ENCODE data around the gene TOP3B. TPM values are rescaled to one million over a fixed set of nuclear protein-coding genes. Genes with fewer than 3 reads are reported as not detected.
A peak's percentile ranks its signal among the peaks of the same experiment; 100 is the strongest.

Gene TOP3B
- total RNA-seq, 1 donor from 2014 or later, result 24.8 TPM

DNA sequence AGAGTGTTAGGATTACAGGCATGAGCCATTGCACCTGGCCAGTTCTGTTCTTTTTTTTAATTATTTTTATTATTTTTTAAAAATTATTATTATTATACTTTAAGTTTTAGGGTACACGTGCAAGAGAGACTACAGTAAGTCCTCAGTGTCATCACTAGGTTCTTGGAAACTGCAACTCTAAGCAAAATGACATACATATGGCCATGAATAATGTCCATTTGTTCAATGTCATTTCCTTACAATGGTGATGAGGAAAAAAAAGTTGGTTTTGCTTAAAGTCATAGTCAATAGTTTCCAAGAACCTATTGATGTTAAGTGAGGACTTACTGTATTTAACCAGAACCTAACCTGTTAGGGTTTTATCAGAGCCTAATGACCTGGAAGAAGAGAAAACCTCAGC, 29.4 kb upstream of the TOP3B start:
- DNase-seq (ENCODE audit: low spot score), result no peak

- DNase-seq (ENCODE audit: low spot score), result no peak
These were observed 27.8 kb upstream of the TOP3B start for GRCh38 chr22:22010358-22010757.

GRCh38 chr22:22009661-22010060, 27.1 kb upstream of the TOP3B start:
- no peak for DNase-seq (ENCODE audit: low spot score)

- DNase-seq (ENCODE audit: low spot score), result no peak
These were observed 24.0 kb upstream of the TOP3B start for GRCh38 chr22:22006596-22006990.

DNA sequence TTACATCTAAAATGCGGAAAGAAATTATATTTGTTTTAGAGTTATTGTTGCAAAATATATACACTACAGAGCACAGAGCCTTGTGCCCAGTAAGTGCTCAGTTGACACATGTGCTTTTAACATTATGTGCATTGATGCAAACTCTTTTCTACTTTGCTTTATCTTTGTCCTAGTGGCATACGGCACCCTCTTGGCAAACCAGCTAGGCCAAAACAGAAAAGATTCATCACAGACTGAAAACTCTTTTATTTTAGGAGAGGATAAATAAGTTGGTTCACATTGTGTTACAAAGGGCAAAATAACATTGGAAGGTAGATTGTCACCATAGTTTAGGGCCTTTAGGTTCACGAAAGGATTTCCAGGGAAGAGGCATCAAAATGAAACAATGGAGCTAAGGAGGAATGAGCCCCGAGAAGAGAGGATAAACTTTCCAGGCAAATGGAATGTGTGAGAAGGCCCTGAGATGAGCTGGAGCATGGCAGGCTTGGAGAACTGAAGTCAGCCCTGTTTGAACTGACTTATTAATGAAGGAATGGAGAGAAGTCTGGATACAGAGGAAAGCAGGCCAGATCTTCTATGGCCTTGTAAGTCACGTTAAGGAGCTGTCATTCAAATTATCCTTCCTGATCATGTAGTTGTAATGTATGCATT, 23.5 kb upstream of the TOP3B start:
- peak; percentile 11 for DNase-seq (ENCODE audit: low spot score)

- no peak for DNase-seq (ENCODE audit: low spot score)
These were observed 20.6 kb upstream of the TOP3B start for GRCh38 chr22:22003233-22003632.

- no peak for DNase-seq (ENCODE audit: low spot score)
These were observed 20.0 kb upstream of the TOP3B start for GRCh38 chr22:22002526-22003055.

DNA sequence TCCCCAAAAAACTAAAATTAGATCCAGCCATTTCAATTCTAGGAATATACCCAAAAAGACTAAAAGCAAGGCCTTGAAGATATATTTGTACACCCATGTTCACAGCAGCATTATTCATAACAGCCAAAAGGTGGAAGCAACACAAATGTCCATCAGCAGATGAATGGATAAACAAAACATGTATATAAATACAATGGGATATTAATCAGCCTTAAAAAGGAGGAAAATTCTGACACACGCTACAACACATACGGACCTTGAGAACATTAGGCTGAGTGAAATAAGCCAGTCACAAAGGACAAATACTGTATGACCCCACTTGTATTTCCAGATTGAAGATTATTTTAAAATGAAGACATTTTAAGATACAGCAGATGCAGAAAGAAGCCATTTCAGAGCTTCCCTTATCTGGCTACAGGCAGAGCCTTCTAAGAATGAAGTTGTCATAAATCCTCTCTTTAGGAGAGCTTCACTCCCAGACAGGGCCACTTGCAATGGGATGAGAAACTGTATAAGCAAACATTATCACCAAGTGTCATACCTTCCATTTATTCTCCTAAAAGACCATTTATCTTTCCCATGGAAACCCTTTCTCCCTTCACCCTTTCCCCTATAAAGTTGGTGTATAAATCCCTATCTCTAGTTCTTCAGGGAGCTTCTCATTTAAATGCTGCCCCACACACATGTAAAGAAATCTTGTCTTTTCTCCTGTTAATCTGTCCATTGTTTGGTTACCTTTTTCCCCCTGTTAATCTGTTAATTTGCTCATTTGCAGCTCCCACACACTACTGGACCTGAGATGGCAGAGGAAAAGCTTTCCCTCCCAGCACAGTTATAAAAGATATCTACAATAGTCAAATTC, 19.3 kb upstream of the TOP3B start:
- DNase-seq (ENCODE audit: low spot score), result peak; percentile 45

GRCh38 chr22:21998595-21999247, 16.1 kb upstream of the TOP3B start:
- DNase-seq (ENCODE audit: low spot score), result no peak

DNA sequence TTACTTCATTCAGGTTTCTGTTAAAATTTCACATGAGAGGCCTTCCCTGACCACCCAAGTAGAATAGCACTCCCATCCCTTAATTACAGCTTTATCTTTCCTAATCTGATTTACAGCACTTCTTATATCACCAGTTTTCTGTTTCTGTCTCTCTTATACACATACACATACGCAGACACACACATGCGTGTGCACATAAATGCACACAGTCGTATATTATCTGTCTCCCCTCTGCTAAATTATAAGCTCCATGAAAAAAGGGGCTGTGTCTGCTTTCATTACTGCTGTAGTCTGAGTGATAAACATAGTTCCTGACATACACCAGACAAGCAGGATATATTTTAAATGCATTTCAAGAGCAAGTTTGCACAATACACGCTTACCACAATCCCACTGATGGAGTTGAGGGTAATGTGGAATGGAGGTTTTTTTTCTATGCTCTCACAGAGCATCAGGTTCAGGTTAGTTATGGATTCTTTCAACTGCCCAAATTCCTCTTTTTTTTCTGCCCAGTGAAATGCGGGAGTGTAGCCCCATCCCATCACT, 13.7 kb upstream of the TOP3B start:
- peak; percentile 85 for DNase-seq (ENCODE audit: low spot score)

GRCh38 chr22:21995660-21996059, 13.1 kb upstream of the TOP3B start:
- DNase-seq (ENCODE audit: low spot score), result no peak

GRCh38 chr22:21994881-21995444, 12.4 kb upstream of the TOP3B start:
- no peak for DNase-seq (ENCODE audit: low spot score)

DNA sequence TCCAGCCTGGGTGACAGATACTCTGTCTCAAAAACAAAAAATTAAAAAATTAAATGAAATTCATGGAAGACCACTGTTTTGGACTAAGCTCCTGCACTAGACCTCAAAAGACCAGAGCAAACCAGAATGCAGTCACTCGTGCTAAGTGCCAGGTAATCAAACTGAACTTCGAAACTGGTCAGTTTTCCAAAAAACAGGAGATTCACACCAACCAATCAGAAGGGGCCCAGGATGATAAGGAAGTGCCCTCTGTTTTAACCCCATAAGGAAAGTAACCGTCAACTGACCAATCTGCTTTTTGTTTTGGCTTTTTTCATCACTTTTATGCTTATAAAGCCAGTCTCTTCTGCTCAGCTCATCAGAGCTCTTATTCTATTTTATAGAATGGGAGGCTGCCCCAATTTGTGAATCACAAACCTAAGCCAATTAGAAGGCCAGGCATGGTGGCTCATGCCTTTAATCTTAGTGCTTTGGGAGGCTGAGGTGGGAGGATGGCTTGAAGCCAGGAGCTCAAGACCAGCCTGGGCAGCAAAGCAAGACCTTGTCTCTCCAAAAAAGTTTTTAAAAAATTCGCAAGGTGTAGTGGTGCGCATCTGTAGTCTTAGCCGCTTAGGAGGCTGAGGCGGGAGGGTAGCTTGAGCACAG, 10.1 kb upstream of the TOP3B start:
- no peak for DNase-seq (ENCODE audit: low spot score)

DNA sequence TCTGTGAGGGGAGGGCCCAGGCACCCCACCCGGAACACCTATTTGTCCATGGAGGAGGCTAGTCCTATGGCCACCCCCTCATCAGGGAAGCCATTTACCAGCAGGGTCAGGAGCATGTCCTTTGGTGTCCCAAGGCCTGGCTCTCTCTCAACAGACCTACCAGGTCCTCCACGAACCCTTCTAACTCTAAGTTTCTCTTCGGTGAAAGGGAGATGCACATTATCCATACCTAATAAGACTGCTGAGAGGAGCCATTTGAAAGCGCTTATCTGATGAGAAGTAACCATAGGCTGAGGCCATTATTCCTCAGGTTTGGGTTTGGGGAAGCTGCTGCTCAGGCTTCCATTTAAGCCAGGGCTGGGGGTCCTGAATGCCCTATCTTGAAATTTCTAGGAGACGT, 9.2 kb upstream of the TOP3B start:
- no peak for DNase-seq (ENCODE audit: low spot score)

- no peak for DNase-seq (ENCODE audit: low spot score)
These were observed 8.7 kb upstream of the TOP3B start for GRCh38 chr22:21991304-21991596.

GRCh38 chr22:21990445-21991303, 8.1 kb upstream of the TOP3B start:
- DNase-seq (ENCODE audit: low spot score), result no peak

DNA sequence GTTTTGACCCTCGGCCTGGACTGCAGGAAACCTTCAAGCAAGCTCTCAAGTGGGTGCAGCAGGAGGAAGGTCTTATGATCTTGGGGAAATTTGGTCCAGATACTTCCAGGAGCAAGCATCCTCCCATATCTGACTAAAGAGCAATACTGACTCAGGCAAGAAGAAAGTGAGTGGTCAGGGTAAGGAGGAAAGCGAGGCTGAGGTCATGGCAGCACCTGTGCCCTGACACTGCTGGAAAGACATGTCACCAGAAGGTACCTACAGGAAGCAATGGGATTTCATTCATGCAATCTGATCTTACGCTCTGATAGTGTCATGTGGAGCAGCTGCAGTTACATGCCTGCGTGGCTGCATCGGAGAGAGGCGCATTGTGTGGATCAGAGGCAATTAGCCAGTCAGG, 6.5 kb upstream of the TOP3B start:
- DNase-seq (ENCODE audit: low spot score), result no peak

DNA sequence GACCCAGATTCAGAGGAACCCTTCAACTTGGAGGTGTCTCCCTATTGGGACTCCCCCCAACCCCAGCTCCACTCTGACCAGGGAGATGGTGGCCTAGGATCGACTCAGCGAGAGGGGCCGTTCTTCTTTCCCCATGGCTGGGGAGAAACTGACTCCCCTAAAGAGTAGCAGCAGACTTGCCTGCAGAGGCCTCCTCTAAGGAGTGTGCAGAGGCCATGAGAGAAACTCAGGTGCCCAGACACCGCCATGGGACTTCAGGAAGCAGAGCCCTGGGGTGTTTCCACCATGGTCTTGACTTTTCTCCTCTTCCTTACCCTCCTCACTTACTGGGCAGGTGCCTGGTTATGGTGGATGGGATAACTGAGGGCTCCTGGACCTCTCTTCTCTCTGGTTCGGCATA, 2.6 kb upstream of the TOP3B start:
- DNase-seq (ENCODE audit: low spot score), result no peak

DNA sequence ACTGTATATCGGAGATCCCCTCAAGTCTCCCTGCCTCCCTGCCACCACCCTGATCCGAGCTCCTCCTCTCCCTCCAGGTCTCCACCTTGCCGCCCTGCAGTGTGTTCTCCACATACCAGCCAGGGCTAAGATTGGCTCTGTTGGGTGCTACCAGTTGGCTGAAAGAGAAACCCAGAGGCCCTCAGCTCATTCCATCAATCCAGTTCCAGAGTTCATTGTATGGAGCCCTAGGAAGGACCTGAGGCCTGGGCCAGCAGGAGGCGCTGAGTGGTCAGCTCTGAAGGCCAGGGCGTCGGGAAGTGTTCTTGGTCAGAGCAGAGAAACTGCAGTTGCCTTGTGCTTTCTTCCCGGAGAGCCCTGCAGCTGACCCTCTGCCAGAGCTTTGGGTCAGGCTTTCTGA, 2.2 kb upstream of the TOP3B start:
- DNase-seq (ENCODE audit: low spot score), result no peak

DNA sequence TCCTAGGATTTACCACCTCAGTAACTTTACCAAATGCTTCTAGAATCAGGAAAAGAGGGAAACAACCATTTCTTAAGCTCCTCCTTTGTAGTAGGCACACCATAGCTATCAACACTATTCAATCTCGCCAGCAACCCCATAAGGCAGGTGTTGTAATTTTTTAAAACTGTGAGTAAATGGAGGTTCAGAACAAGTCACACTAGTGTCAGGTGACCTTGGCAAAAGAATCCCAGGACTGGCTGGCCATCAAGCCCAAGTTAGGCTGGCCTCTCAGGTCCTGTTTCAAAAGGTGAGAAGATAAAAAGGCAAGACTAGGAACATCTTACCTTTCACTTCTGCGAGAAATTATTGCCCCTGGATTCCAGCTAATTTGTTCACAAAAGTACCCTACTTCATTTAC, 713 bp downstream of the TOP3B start:
- no peak for DNase-seq (ENCODE audit: low spot score)

DNA sequence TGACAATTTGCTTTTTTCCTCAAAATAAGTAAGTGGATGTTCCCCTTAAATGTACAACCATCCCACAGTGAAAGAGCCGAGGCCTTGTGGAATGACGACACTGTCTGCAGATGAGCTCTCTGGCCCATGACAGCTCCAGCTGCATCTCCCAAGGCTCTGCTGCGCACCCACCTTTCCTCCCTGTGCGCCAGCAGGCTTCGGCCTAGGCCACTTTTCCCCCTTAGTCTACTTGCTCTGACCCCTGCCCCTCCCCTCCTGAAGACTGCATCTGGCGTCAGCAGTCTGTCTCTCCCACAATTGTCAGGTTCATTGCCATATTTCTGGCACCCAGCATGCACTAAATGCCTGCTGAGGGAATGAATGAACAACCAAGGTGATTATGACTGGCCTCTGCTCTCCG, 2.0 kb downstream of the TOP3B start:
- no peak for DNase-seq (ENCODE audit: low spot score)
